ENCODE results near the gene TNPO1. TPM values are rescaled to one million over a fixed set of nuclear protein-coding genes. Genes with fewer than 3 reads are reported as not detected.

TNPO1 gene
- polyA plus RNA-seq, 1 donor from 2014 or later: 103 TPM

DNA sequence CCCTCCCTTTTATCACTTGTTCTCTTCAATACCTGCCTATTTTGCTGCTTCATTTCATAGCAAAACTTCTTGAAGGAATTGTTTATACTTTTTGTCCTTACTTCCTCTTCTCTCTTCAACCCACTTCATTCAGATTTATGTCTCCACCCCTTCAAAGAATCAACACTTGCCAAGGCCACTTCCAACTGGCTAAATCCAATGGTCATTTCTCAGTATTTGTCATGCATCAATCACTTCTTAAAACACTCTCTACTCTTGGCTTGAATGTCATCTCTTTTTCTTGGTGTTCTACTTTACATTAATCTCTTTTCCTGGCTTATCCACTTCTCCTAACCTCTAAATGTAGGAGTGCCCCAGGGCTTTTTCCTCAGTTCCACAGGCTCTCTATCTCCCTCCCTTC is 131.0 kb downstream of the TNPO1 start:
- H3K9ac ChIP-seq (ENCODE audit: low read length): no peak overlapping the region
- no peak overlapping the region for H2AFZ ChIP-seq (ENCODE audit: low read depth, low read length)
- TF ChIP-seq POLR2AphosphoS5 (IDR thresholded peaks at IDR 0.05) (no peak), SMC3 (conservative IDR thresholded peaks at IDR 0.05; ENCODE audit: poor library complexity) (no peak), EP300 (conservative IDR thresholded peaks at IDR 0.05; ENCODE audit: poor library complexity, severe bottlenecking) (no peak), RAD21 (conservative IDR thresholded peaks at IDR 0.05) (no peak), MXI1 (conservative IDR thresholded peaks at IDR 0.05; ENCODE audit: poor library complexity, severe bottlenecking) (no peak), CTCF (IDR thresholded peaks at IDR 0.05; ENCODE audit: poor library complexity, severe bottlenecking) (no peak), TAF1 (IDR thresholded peaks at IDR 0.05; ENCODE audit: low read depth) (no peak), EZH2 (IDR thresholded peaks at IDR 0.05; ENCODE audit: borderline replicate concordance, insufficient read depth, low read length, poor library complexity, severe bottlenecking) (no peak)
- TF ChIP-seq, protein P1, sequence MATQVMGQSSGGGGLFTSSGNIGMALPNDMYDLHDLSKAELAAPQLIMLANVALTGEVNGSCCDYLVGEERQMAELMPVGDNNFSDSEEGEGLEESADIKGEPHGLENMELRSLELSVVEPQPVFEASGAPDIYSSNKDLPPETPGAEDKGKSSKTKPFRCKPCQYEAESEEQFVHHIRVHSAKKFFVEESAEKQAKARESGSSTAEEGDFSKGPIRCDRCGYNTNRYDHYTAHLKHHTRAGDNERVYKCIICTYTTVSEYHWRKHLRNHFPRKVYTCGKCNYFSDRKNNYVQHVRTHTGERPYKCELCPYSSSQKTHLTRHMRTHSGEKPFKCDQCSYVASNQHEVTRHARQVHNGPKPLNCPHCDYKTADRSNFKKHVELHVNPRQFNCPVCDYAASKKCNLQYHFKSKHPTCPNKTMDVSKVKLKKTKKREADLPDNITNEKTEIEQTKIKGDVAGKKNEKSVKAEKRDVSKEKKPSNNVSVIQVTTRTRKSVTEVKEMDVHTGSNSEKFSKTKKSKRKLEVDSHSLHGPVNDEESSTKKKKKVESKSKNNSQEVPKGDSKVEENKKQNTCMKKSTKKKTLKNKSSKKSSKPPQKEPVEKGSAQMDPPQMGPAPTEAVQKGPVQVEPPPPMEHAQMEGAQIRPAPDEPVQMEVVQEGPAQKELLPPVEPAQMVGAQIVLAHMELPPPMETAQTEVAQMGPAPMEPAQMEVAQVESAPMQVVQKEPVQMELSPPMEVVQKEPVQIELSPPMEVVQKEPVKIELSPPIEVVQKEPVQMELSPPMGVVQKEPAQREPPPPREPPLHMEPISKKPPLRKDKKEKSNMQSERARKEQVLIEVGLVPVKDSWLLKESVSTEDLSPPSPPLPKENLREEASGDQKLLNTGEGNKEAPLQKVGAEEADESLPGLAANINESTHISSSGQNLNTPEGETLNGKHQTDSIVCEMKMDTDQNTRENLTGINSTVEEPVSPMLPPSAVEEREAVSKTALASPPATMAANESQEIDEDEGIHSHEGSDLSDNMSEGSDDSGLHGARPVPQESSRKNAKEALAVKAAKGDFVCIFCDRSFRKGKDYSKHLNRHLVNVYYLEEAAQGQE (IDR thresholded peaks at IDR 0.05; ENCODE audit: borderline replicate concordance): no peak
- no peaks in the 10 kb centered on the region for H3K9me2 ChIP-seq (ENCODE audit: insufficient read depth, low read length)
- H3K27me3 ChIP-seq (ENCODE audit: insufficient read depth, low read depth, low read length): no peaks in the 10 kb centered on the region
- H4K20me1 ChIP-seq (ENCODE audit: insufficient read depth): no peaks in the 10 kb centered on the region
- H3K79me2 ChIP-seq (replicated peaks; ENCODE audit: insufficient read depth, low read length): no peaks in the 10 kb centered on the region
- no peak overlapping the region for H3K4me3 ChIP-seq (ENCODE audit: low read length)
- no peak overlapping the region for H3K4me2 ChIP-seq (ENCODE audit: low read length)
- no peaks in the 10 kb centered on the region for H3K36me3 ChIP-seq (ENCODE audit: insufficient read depth, low read length)
- H3F3A ChIP-seq (ENCODE audit: insufficient read depth, low read length, poor library complexity, severe bottlenecking): no peaks in the 10 kb centered on the region
- H3K9me3 ChIP-seq (ENCODE audit: low read length): no peaks in the 10 kb centered on the region
- H3K27ac ChIP-seq (ENCODE audit: low read length): no peak overlapping the region

GRCh38 chr5:72949481-72949880 is 133.0 kb downstream of the TNPO1 start:
- Histone ChIP-seq H3K27me3 (ENCODE audit: insufficient read depth, low read depth, low read length) (no peaks in the 10 kb centered on the region), H3F3A (ENCODE audit: insufficient read depth, low read length, poor library complexity, severe bottlenecking) (no peaks in the 10 kb centered on the region), H3K27ac (ENCODE audit: low read length) (no peak overlapping the region), H3K4me2 (ENCODE audit: low read length) (no peak overlapping the region), H3K4me3 (ENCODE audit: low read length) (no peak overlapping the region), H3K9me2 (ENCODE audit: insufficient read depth, low read length) (no peaks in the 10 kb centered on the region), H3K36me3 (ENCODE audit: insufficient read depth, low read length) (no peaks in the 10 kb centered on the region), H2AFZ (ENCODE audit: low read depth, low read length) (no peak overlapping the region), H3K79me2 (replicated peaks; ENCODE audit: insufficient read depth, low read length) (no peaks in the 10 kb centered on the region), H4K20me1 (ENCODE audit: insufficient read depth) (no peaks in the 10 kb centered on the region), H3K9ac (ENCODE audit: low read length) (no peak overlapping the region), H3K9me3 (ENCODE audit: low read length) (no peaks in the 10 kb centered on the region)
- no peak for TF ChIP-seq TAF1 (IDR thresholded peaks at IDR 0.05; ENCODE audit: low read depth)
- TF ChIP-seq, protein P1 (IDR thresholded peaks at IDR 0.05; ENCODE audit: borderline replicate concordance): no peak
- TF ChIP-seq RAD21 (conservative IDR thresholded peaks at IDR 0.05): no peak
